Upper lobe of left lung (tissue), 6 donors: ENCODE data around the gene SATB1. TPM values are rescaled to one million over a fixed set of nuclear protein-coding genes. Genes with fewer than 3 reads are reported as not detected.

Source experiments
- ATAC-seq, 2 donors: fragments of 200-7000 bp; cut with Tn5 transposase; one replicate each; pipeline ENCODE4 v1.9.1; 2022; ENCODE audit warnings: mild to moderate bottlenecking in 2 of 2, moderate library complexity in 2 of 2; ENCODE audit not compliant: low FRiP score in 2 of 2
- DNase-seq, 2 donors: peaks; one replicate each; pipeline ENCODE4 v3.0.0-alpha.2; 2019 to 2020
- H3K27ac ChIP-seq, 4 donors: fragments of 200-600 bp; sonication (generic); one replicate each; pipeline ENCODE4 v1.5.1; 2016 to 2019
- H3K27me3 ChIP-seq, 4 donors: fragments of 200-600 bp; sonication (generic); one replicate each; pipeline ENCODE4 v1.5.1; 2017 to 2019
- H3K36me3 ChIP-seq, 4 donors: fragments of 200-600 bp; sonication (generic); one replicate each; pipeline ENCODE4 v1.5.1; 2016 to 2019
- H3K4me1 ChIP-seq, 4 donors: fragments of 200-600 bp; sonication (generic); one replicate each; pipeline ENCODE4 v1.5.1; 2018 to 2019
- H3K4me3 ChIP-seq, 4 donors: fragments of 200-600 bp; sonication (generic); one replicate each; pipeline ENCODE4 v1.5.1; 2017 to 2019; ENCODE audit warnings: mild to moderate bottlenecking in 2 of 4, moderate library complexity in 1 of 4
- H3K9me3 ChIP-seq, 4 donors: fragments of 200-600 bp; sonication (generic); one replicate each; pipeline ENCODE4 v1.5.1; 2018 to 2019
- CTCF ChIP-seq, 6 experiments: fragments of 450-650 bp in 4 of 6; fragments of 200-600 bp in 2 of 6; sonication (generic) in 2 of 6; IDR thresholded peaks; one replicate each; pipeline ENCODE4 v1.5.1; 2016 to 2019; ENCODE audit warnings: antibody characterized with exemption in 6 of 6
- EP300 ChIP-seq, 4 donors: sonication (generic); formaldehyde crosslinking; IDR thresholded peaks; one replicate each; pipeline ENCODE4 v1.5.1; 2017; ENCODE audit warnings: antibody characterized with exemption in 4 of 4, control low read depth in 2 of 4
- POLR2A ChIP-seq, 4 donors: fragments of 450-650 bp; IDR thresholded peaks; one replicate each; pipeline ENCODE4 v1.5.1; 2016 to 2017; ENCODE audit warnings: antibody characterized with exemption in 4 of 4, mild to moderate bottlenecking in 2 of 4
- POLR2AphosphoS5 ChIP-seq, 2 donors: sonication (generic); formaldehyde crosslinking; IDR thresholded peaks; one replicate each; pipeline ENCODE4 v1.5.1; 2017; ENCODE audit warnings: antibody characterized with exemption in 2 of 2
- WGBS, 2 donors: methylation state at CpG; one replicate each; pipeline ENCODE4 v1.1.5; 2017 to 2018; 5-methylcytosine and 5-hydroxymethylcytosine counted together
- total RNA-seq, 6 donors: library from RNA; depleted of rRNA in 4 of 6; stranded (reverse); fragments of >200 nt in 4 of 6; gene quantifications; one replicate each; pipeline versions ENCODE4 v1.1.0 to v1.2.1, GENCODE V29; 2016 to 2021
- donor health status: DM: no; HTN: no; CAD: no; lungs with moderate emphysema.
- donor health status: DM: no; HTN: yes; CAD: no; lungs with severe emphysema.

The SATB1 gene
- total RNA-seq, 6 donors from 2014 or later: 25.4 to 80.7 (median 45.0) TPM

- ATAC-seq (no peak), DNase-seq (no peak)
- peaks cover 0 to 12% (median 8%) of the 10 kb centered on the region in 4 donors for H3K36me3 ChIP-seq
- 53 to 58% methylated on average over 4 of the region's 4 CpGs for WGBS, 2 donors
- no peaks in the 10 kb centered on the region for H3K27me3 ChIP-seq
- H3K27ac ChIP-seq: no peak overlapping the region
- no peak overlapping the region for H3K4me3 ChIP-seq
- H3K4me1 ChIP-seq: no peaks in the 10 kb centered on the region
- no peaks in the 10 kb centered on the region for H3K9me3 ChIP-seq
- TF ChIP-seq POLR2AphosphoS5 (IDR thresholded peaks at IDR 0.05) (no peak), CTCF (IDR thresholded peaks at IDR 0.05) (no peak), POLR2A (IDR thresholded peaks at IDR 0.05) (no peak), EP300 (IDR thresholded peaks at IDR 0.05) (no peak)
These were observed 80.7 kb downstream of the SATB1 start for GRCh38 chr3:18344306-18345014.

GRCh38 chr3:18343809-18344208 lies 81.3 kb downstream of the SATB1 start:
- no peaks in the 10 kb centered on the region for H3K9me3 ChIP-seq
- no peaks in the 10 kb centered on the region for H3K4me1 ChIP-seq
- H3K27me3 ChIP-seq: no peaks in the 10 kb centered on the region
- WGBS, 2 donors: 75 to 76% methylated on average over 2 of the region's 2 CpGs
- DNase-seq (no peak), ATAC-seq (no peak)
- H3K36me3 ChIP-seq: peaks cover 0 to 6% (median 3%) of the 10 kb centered on the region in 4 donors
- H3K27ac ChIP-seq: no peak overlapping the region
- H3K4me3 ChIP-seq: no peak overlapping the region
- TF ChIP-seq CTCF (IDR thresholded peaks at IDR 0.05): no peak
- TF ChIP-seq POLR2AphosphoS5 (IDR thresholded peaks at IDR 0.05): no peak
- no peak for TF ChIP-seq EP300 (IDR thresholded peaks at IDR 0.05)
- TF ChIP-seq POLR2A (IDR thresholded peaks at IDR 0.05): no peak

- 80 to 84% methylated on average over 11 of the region's 11 CpGs for WGBS, 2 donors
- no peak overlapping the region for H3K27ac ChIP-seq
- no peak overlapping the region for H3K4me3 ChIP-seq
- H3K36me3 ChIP-seq: no peaks in the 10 kb centered on the region
- no peaks in the 10 kb centered on the region for H3K9me3 ChIP-seq
- no peaks in the 10 kb centered on the region for H3K4me1 ChIP-seq
- TF ChIP-seq CTCF (IDR thresholded peaks at IDR 0.05) (no peak), EP300 (IDR thresholded peaks at IDR 0.05) (no peak), POLR2A (IDR thresholded peaks at IDR 0.05) (no peak), POLR2AphosphoS5 (IDR thresholded peaks at IDR 0.05) (no peak)
- ATAC-seq (no peak), DNase-seq (no peak)
- H3K27me3 ChIP-seq: no peaks in the 10 kb centered on the region
These were observed 86.2 kb downstream of the SATB1 start for GRCh38 chr3:18338827-18339514.

GRCh38 chr3:18337231-18337630 lies 87.9 kb downstream of the SATB1 start:
- TF ChIP-seq EP300 (IDR thresholded peaks at IDR 0.05) (no peak), CTCF (IDR thresholded peaks at IDR 0.05) (no peak), POLR2AphosphoS5 (IDR thresholded peaks at IDR 0.05) (no peak), POLR2A (IDR thresholded peaks at IDR 0.05) (no peak)
- no peak for DNase-seq
- no peaks in the 10 kb centered on the region for H3K4me1 ChIP-seq
- H3K27me3 ChIP-seq: no peaks in the 10 kb centered on the region
- no peak overlapping the region for H3K4me3 ChIP-seq
- H3K27ac ChIP-seq: no peak overlapping the region
- WGBS, 2 donors: 94 to 100% methylated on average over 1 of the region's 1 CpG
- no peaks in the 10 kb centered on the region for H3K9me3 ChIP-seq
- no peak for ATAC-seq
- H3K36me3 ChIP-seq: no peaks in the 10 kb centered on the region
